Left lung (tissue), 10 donors: Measurements from ENCODE around the gene ACSF3. TPM values are rescaled to one million over a fixed set of nuclear protein-coding genes. Genes with fewer than 3 reads are reported as not detected.

ENCODE experiments used
- ATAC-seq: fragments of 200-7000 bp; cut with Tn5 transposase; one replicate; pipeline ENCODE4 v1.9.1; 2020; ENCODE audit warnings: moderate library complexity
- DNase-seq, 4 donors: peaks; one replicate each; pipeline ENCODE4 v3.0.0-alpha.2; 2013 to 2020
- H3K27ac ChIP-seq, 2 donors: fragments of 200-600 bp; sonication (generic) in 1 of 2; one replicate each; pipeline versions ENCODE4 v1.5.0 to v1.8.0; 2020 to 2021
- H3K27me3 ChIP-seq, 2 donors: fragments of 200-600 bp; sonication (generic) in 1 of 2; one replicate each; pipeline versions ENCODE4 v1.5.0 to v1.8.0; 2020 to 2021
- H3K36me3 ChIP-seq, 2 donors: fragments of 200-600 bp; sonication (generic) in 1 of 2; one replicate each; pipeline versions ENCODE4 v1.5.0 to v1.8.0; 2020 to 2021
- H3K4me1 ChIP-seq, 2 donors: fragments of 200-600 bp; one replicate each; pipeline ENCODE4 v1.8.0; 2021
- H3K4me3 ChIP-seq, 2 donors: fragments of 200-600 bp; sonication (generic) in 1 of 2; one replicate each; pipeline versions ENCODE4 v1.5.0 to v1.8.0; 2020 to 2021; ENCODE audit warnings: mild to moderate bottlenecking in 1 of 2
- H3K9me3 ChIP-seq, 2 donors: fragments of 200-600 bp; sonication (generic) in 1 of 2; one replicate each; pipeline versions ENCODE4 v1.5.0 to v1.8.0; 2020 to 2021
- CTCF ChIP-seq, 2 donors: fragments of 200-600 bp; sonication (generic) in 1 of 2; IDR thresholded peaks; one replicate each; pipeline versions ENCODE4 v1.5.0 to v1.8.0; 2021; ENCODE audit warnings: antibody characterized with exemption in 2 of 2
- intact Hi-C, 2 donors: fragments of 100-400 bp; cut with DNase I; formaldehyde crosslinking; loops; one replicate each; pipeline versions ENCODE4 v1.11.2 to v1.14.2; 2022
- polyA plus RNA-seq, 6 donors: library from polyadenylated mRNA; unstranded; fragments of 120-200 nt; gene quantifications; one replicate each; pipeline ENCODE4 v1.2.1, GENCODE V29; 2013; ENCODE audit not compliant: insufficient read length in 6 of 6
- total RNA-seq, 2 donors: library from RNA; stranded (reverse); fragmentation: NEBNext Ultra II Directional; extraction: Animal tissue kit (Norgen Biotek cat#: 25700); gene quantifications; one replicate each; pipeline ENCODE4 v1.2.1, GENCODE V29; 2021
- donor health status: DM: no; HTN: yes; CAD: no.
- donor health status: DM: no; HTN: no; CAD: no.

The ACSF3 gene
- total and polyA plus RNA-seq, 8 donors: 30.0 to 38.4 (median 33.7) TPM

- no peaks in the 10 kb centered on the region for H3K36me3 ChIP-seq
- ATAC-seq: no peak
- intact Hi-C loops: no loop called here
- H3K4me3 ChIP-seq: no peak overlapping the region
- peaks cover 10 to 19% of the 10 kb centered on the region in 2 donors for H3K4me1 ChIP-seq
- H3K9me3 ChIP-seq: no peaks in the 10 kb centered on the region
- no peak for TF ChIP-seq CTCF (IDR thresholded peaks at IDR 0.05)
- no peak overlapping the region for H3K27ac ChIP-seq
- peak in 1 of 4 donors; percentile 61 for DNase-seq
- H3K27me3 ChIP-seq: peaks cover 0 to 89% of the 10 kb centered on the region in 2 donors
Observed at GRCh38 chr16:89172528-89173173, 79.0 kb downstream of the ACSF3 start.

GRCh38 chr16:89173174-89173921 lies 79.7 kb downstream of the ACSF3 start:
- Histone ChIP-seq H3K27me3 (peaks cover 0 to 89% of the 10 kb centered on the region in 2 donors), H3K4me3 (no peak overlapping the region), H3K36me3 (no peaks in the 10 kb centered on the region), H3K9me3 (no peaks in the 10 kb centered on the region), H3K4me1 (peaks cover 10 to 17% of the 10 kb centered on the region in 2 donors), H3K27ac (no peak overlapping the region)
- DNase-seq (no peak), ATAC-seq (no peak)
- TF ChIP-seq CTCF (IDR thresholded peaks at IDR 0.05): no peak
- intact Hi-C loops: no loop called here

- TF ChIP-seq CTCF (IDR thresholded peaks at IDR 0.05): no peak
- H3K9me3 ChIP-seq: no peaks in the 10 kb centered on the region
- no peaks in the 10 kb centered on the region for H3K36me3 ChIP-seq
- no peak overlapping the region for H3K4me3 ChIP-seq
- intact Hi-C loops: no loop called here
- no peak overlapping the region for H3K27ac ChIP-seq
- H3K4me1 ChIP-seq: peaks cover 10 to 17% of the 10 kb centered on the region in 2 donors
- H3K27me3 ChIP-seq: peaks cover 0 to 89% of the 10 kb centered on the region in 2 donors
- no peak for ATAC-seq
- DNase-seq: no peak
Observed at GRCh38 chr16:89174055-89174827, 80.6 kb downstream of the ACSF3 start.

- H3K4me3 ChIP-seq: no peak overlapping the region
Observed at GRCh38 chr16:89174877-89175276, 81.2 kb downstream of the ACSF3 start.

More at GRCh38 chr16:89174877-89175276, 81.2 kb downstream of the ACSF3 start:
- Histone ChIP-seq H3K4me1 (peaks cover 10 to 17% of the 10 kb centered on the region in 2 donors), H3K9me3 (no peaks in the 10 kb centered on the region), H3K36me3 (no peaks in the 10 kb centered on the region), H3K27me3 (peaks cover 0 to 89% of the 10 kb centered on the region in 2 donors), H3K27ac (no peak overlapping the region)
- intact Hi-C loops: no loop called here
- no peak for TF ChIP-seq CTCF (IDR thresholded peaks at IDR 0.05)
- DNase-seq (no peak), ATAC-seq (no peak)
